ENCODE results near the gene NPAS1.

DNA sequence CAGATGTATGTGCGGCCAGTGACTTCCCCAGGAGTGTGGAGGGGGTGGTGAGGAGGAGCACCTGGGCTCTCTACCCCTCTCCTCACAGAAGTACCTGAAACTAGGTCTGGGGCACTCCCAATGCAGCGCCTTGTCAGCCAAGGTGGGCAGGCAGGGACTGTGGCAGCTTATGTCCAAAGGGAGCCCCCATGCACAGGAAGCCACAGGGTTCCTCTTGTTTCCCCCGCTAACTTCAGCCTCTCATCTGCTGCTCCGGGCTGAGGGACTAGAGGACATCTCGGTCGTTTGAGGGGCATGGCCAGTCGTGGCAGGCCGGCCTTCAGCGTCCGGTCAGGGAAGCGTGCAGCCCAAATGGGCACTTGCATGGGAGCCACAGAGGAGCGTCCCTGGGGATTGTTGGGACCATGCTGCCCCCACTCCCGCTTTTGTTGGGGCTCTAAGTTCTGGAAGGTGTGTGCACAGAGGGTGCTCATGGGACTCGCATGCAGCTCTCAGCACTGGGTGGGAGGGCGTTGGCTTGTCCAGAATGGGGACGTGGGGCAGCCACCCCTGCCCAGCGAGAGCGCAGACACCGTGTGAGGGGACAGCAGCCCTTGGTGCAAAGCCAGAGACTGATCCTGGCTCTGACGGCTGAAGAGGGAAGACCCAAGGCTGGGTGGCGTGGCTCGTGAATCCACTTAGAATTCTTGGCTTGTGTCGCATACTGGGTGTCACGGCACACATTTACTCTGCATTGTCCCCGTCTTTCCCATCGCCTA lies 16.6 kb upstream of the NPAS1 start:
- TF ChIP-seq GATA3 (IDR thresholded peaks at IDR 0.05; ENCODE audit: low read depth, low read length) (no peak), GATA2 (IDR thresholded peaks at IDR 0.05; ENCODE audit: low read depth, low read length) (no peak)

Measured in SH-SY5Y (cell line).